GM21423 (cell line): ENCODE results near the gene ADARB2.

ENCODE experiments used
- ATAC-seq: cut with Tn5 transposase; IDR thresholded peaks from one replicate; pipeline ENCODE4 v1.9.1; 2021; ENCODE audit warnings: mild to moderate bottlenecking, moderate library complexity; ENCODE audit not compliant: unreplicated experiment

ADARB2 gene

DNA sequence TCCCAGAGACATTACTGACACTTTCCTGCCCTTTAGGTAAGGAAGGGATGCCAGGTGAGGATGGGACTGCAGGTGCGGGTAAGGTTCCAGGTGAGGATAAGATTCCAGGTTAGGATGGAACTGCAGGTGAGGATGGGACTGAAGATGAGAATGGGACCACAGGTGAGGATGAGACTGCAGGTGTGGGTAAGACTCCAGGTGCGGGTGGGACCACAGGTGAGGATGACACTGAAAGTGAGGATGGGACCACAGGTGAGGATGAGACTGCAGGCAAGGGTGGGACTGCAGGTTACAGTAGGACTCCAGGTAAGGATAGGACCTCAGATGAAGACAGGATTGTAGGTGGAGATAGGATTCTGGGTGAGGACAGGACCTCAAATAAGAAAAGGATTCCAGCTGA, 358.9 kb downstream of the ADARB2 start:
- ATAC-seq: no peak

DNA sequence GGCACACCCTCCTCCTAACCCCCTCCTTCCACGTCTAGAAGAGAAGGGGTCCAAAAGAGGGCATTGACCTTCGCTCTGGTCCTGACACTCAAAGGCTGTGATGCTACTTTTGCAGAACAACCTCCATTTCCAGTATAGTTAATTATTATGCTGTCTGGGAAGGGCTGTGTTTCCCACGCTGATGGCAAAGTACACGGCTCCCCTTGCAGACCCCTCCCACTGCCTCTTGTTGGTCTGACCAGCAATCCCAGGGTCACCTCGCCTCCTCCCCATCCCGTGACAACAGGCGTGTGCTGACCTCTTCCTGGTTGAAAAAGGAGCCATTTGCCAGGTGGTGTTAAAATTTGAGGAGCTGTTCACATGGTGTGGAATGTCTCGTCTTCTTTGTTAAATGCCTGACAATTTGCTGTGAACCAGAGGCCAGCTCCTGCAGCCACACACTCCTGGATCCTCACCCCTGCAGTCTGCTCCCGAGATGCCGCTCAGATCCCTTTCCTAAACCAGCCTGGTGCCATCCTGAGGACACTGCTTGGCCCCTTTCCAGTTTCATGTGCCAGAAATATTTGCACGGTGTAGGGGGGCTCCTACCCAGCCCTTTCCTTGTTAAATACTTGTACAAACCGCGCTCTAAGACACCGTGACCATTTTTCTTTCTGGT, 359.5 kb downstream of the ADARB2 start:
- no peak for ATAC-seq

DNA sequence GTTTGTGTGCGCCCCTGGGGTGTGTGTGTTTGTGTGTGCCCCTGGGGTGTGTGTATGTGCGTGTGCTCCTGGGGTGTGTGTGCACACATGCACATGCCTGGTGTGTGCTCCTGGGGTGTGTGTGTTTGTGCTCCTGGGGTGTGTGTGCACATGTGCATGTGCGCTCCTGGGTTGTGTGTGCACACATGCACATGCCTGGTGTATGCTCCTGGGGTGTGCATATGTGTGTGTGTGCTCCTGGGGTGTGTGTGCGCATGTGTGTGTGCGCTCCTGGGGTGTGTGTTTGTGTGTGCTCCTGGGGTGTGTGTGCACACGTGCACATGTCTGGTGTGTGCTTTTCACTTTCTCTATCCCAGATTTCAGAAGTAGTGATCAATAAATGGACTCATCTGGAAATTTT, 360.1 kb downstream of the ADARB2 start:
- no peak for ATAC-seq

- ATAC-seq: no peak
Measured at GRCh38 chr10:1376384-1376945, 360.9 kb downstream of the ADARB2 start.

GRCh38 chr10:1375346-1376170, 361.8 kb downstream of the ADARB2 start:
- ATAC-seq: no peak

GRCh38 chr10:1374511-1375345, 362.6 kb downstream of the ADARB2 start:
- no peak for ATAC-seq

GRCh38 chr10:1373287-1373686, 364.0 kb downstream of the ADARB2 start:
- ATAC-seq: no peak

- no peak for ATAC-seq
Measured at GRCh38 chr10:1372212-1372611, 365.1 kb downstream of the ADARB2 start.

DNA sequence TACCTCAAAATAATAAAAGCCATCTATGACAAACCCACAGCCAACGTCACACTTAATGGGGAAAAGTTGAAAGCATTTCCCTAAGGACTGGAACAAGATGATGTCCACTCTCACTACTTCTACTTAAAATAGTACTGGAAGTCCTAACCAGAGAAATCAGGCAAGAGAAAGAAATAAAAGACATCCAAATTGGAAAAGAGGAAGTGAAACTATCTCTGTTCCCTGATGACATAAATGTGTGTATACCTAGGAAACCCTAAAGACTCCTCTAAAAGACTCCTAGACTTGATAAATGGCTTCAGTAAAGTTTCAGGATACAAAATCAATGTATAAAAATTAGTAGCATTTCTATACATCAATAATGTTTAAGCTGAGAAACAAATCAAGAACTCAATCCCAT, 367.0 kb downstream of the ADARB2 start:
- no peak for ATAC-seq

DNA sequence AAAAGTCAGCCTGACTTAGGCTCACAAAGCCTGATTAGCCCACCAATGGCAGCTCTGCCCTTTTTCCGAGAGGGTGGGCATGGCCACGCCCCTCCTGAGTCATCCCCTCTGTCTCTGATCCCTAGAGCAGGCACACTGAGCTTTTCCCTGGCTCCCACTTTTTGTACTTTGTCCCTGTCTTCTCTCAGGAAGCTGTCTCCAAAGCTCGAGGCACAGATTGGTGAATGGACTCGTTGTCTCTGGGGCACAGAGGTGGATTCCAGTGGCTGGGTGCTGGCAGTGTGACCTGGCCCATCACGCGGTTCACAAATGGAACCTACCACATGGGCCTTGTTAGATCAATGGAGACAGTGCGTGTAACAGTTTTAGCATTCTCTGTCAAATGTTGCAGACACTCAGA, 367.7 kb downstream of the ADARB2 start:
- ATAC-seq: no peak

GRCh38 chr10:1369197-1369596, 368.1 kb downstream of the ADARB2 start:
- no peak for ATAC-seq

- no peak for ATAC-seq
Measured at GRCh38 chr10:1368842-1369171, 368.5 kb downstream of the ADARB2 start.

GRCh38 chr10:1367938-1368841, 369.1 kb downstream of the ADARB2 start:
- no peak for ATAC-seq

DNA sequence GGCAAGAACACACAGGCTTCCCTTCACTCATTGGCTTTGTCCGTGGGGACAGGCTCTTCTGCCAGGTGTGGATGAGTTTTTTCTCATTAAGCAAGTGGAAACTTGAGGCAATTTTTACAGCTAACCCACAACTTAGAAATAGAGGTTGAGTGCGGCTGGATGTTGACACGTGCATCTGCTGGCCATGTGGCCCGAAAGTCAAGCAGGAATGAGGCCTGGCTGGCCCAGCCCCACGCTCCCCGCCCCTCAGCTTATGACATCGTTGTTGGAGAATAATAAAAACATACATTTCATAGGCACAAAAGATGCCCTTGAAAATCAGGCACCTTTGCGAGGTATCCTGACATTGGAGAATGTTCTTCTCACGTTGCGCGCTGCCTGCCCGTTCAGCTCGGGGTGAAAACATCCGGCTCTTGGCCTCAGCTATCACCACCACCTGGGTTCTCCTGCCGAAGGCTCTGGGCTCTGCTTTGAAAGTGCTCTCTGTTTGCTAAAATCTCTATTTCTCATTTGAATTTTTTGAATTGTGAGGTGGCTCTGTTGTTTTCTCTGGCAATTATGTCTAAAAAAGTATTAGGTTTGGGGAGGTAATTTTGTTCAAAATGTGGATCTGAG, 370.4 kb downstream of the ADARB2 start:
- no peak for ATAC-seq

GRCh38 chr10:1366322-1366691, 371.0 kb downstream of the ADARB2 start:
- ATAC-seq: no peak

DNA sequence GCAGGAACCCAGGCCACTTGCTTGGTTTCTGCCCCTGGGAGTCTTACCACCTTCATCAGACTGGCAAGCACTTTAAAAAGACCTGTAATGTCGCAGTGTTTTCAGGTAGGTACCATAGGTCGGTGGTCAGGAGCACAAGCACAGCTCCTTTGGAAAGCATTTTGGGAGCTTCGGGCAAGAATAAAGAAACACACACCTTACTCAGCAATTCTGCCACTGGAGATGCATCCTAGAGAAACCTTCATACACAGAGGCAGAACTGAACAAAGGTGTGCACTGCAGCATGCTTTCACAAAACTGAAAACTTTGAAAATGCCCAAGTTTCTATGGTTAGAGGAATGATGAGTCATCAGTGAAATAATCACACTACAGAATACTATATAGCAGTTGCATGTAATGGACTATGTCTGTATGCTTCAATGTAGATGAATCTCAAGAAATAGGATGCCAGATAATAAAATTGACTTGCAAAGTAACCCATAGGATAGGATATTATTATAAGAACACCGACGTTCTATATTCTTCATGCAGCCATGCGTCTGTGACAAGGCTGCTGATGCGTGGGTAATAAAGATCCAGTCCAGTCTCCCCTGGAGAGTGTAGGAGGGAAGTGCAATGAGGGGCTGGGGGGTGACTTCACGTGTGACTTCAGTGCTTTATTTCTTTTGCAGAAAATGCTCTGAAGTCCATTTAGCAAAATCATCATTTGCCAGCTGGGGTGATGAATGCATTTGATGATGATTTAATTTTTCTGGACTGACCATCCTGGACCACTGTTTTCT, 371.6 kb downstream of the ADARB2 start:
- ATAC-seq: no peak

GRCh38 chr10:1364151-1364910, 373.0 kb downstream of the ADARB2 start:
- ATAC-seq: no peak

DNA sequence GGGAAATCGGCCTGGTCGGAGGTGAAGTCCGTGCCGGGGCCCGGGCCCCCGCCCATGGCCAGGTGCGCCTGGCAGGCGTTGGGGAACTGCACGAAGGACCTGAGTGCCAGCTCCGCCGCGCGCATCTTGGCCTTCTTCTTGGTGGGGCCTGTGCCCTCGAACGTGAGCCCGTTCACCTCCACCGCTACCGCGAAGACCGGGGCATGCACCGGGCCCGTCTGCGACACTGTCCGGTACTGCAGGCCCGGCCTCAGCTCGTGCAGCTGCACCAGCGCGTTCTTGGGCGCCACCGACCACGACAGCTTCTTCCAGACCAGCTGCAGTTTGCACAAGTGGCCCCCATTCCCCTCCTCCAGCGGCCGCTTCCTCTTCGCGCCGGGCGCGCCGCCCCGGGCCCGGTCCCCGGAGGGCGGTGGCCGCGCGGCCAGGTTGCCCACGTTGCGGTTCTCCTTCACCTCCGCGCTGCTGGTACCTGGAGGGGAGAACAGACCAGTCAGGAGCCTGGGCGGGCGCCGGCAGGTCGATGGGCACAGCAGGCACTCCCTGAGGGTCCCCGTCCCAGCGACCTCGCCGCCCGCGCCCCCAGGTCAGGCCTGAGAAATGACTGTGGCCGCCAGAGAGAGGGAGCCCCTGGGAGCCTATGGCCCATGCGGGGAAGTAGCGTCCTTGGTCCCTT, 373.7 kb downstream of the ADARB2 start:
- ATAC-seq: no peak
